Activated CD4-positive, CD25-positive, alpha-beta regulatory T cell treated with anti-CD3 and anti-CD28 coated beads, Interleukin-2, amount 50 U/mL, for 24 hours (primary cell): ENCODE data around the gene L3MBTL3.
"Not testable (repeated sequence)": the region's sequence is repeated elsewhere in the genome, so short reads cannot be mapped to it uniquely, and the experiment has no call there.

Experiments
- ATAC-seq, 2 donors: fragments of 150-1000 bp; cut with Tn5 transposase; one replicate each; pipeline ENCODE4 v1.10.0; 2021; ENCODE audit warnings: mild to moderate bottlenecking in 1 of 2, moderate library complexity in 1 of 2

L3MBTL3 gene

DNA sequence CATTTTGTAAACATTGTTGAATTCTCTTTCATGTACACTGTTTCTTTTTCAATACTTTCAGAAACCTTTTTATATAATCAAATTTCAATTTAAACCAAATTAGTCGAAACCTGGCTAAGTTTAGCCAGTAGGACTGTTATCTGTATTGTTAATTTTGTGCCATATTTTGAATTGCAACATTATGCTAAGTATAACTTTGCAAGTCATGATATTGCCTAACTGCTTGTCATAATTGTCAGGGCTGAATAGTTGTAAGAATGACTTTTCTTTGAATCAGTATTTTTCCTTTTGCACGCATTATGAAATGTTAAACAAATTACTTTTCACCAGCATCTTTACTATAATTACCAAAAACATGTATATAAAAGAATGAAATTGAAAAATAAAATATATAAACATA lies 121.7 kb downstream of the L3MBTL3 start:
- ATAC-seq: no peak

DNA sequence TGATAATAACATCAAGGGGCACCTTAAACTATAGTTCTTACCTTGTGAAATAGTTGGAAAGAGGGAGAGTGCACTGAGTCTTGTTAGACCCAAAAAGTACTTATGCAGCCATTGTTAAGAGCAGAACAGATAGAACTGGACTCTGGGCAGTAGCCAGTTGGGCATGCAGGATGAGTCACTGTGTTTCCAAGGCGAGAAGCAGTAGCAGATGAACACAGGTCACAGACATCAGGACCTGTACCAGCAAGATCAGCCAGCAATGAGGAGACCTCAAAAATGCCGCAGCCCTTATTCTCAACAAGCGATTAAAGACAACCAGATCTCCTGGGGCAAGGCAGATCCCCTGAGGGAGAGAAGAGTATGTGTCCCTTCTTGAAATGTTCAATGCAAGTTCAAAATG lies 125.3 kb downstream of the L3MBTL3 start:
- no peak for ATAC-seq

DNA sequence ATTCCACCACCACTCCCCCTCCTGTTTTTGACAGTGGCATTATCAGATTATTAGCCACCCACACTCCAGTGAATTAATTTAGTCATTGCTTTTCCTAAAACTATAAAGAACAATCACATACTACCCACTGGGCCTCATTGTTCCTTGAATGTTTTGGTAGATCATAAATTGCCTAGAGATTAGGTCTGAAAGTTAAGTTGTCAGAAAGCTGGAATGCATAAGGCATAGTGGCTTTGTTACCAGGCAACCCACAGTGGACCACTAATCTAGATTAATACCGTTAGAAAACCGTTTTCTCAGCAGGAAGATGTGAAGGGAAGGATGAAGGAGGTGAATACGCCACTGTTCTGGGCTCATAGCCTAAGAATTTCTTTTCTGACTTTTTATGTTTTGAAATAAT lies 128.7 kb downstream of the L3MBTL3 start:
- ATAC-seq: no peak

DNA sequence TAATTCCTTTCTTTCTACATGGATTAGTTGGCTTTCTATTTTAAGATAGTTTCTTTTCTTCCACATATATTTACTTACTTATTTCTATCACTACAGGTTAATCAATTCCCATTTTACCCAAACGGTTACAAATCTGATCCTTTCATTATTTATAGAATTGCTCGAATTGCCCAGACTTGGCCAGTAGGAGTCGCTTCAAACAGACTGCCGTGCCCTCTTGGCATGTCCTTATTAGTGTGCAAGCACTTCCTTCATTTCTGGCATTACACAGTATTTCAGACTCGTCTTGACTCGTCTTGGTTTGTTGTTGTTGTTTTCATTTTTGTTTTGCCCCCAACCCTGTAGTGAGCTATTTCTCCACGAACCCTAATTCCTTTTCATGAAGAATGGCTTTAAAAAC lies 129.8 kb downstream of the L3MBTL3 start:
- no peak for ATAC-seq

DNA sequence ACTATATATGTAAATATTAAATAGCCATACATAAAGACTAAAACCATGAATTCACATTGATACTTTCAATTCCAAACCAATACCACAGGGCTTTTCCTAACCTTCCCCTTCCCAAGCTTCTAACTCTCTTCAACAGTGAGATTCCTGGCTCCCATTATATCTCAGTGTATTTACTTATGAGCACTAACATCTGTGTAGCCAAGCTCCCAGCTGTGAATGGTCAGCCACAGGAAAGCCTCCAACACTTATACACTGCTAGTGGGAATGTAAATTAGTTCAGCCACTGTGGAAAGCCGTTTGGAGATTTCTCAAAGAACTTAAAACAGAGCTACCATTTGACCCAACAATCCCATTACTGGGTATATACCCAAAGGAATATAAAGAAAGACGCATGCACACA lies 130.6 kb downstream of the L3MBTL3 start:
- ATAC-seq: not testable (repeated sequence)

DNA sequence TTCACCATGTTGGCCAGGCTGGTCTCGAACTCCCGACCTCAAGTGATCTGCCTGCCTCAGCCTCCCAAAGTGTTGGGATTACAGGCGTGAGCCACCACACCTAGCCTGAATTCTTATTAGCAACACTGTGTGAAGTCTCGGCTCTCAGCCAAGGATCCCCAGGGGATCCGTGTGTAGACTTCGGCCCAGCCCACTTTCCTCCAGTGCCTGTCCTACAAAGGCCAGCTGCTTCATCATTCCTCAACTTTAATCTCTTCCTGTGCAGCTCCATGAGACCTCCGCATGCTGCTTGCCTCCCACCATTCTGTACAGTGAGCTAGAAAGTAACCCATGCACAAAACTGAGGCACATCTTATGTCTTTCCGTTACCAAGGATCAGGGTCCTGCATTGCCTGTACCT lies 132.5 kb downstream of the L3MBTL3 start:
- ATAC-seq: no peak

DNA sequence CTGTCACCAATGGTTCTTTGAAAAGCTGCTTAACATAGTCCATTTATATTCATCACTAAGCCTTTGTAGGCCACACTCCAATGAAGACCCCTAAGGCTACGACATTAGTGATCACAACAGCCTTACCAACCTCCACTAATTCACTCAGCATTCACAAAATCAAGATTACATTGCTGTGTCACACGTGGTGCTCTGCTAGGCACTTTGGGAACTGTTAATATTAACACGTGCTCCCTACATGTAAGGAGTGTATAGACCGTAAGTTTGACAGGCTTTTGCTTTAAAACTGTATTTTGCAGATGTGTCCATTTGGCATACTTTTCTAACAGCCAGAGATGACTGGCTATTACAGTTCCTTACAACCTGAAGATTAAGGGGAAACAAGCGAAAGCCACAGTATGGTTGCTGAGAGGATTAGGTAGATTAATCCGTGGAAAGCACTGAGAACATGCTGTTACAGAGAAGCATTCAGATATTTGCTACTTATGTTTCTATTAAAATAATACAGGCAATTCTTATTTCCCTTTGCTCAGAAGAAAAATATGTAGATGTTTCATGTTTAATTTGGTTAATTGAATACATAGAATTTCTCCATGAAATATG lies 134.6 kb downstream of the L3MBTL3 start:
- ATAC-seq: no peak

DNA sequence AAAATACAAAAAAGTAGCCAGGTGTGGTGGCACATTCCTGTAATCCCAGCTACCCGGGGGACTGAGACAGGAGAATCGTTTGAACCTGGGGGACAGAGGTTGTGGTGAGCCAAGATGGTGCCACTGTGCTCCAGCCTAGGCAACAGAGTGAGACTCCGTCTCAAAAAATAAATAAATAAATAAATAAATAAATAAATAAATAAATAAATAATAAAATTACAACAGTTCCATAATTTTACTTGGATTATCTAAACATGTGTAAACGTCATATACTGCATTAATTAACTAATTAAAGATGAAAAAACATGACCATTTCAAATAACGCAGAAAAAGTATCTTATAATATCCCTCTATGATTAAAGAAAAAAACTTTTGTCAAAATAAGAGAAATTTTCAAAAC lies 138.5 kb downstream of the L3MBTL3 start:
- ATAC-seq: no peak

DNA sequence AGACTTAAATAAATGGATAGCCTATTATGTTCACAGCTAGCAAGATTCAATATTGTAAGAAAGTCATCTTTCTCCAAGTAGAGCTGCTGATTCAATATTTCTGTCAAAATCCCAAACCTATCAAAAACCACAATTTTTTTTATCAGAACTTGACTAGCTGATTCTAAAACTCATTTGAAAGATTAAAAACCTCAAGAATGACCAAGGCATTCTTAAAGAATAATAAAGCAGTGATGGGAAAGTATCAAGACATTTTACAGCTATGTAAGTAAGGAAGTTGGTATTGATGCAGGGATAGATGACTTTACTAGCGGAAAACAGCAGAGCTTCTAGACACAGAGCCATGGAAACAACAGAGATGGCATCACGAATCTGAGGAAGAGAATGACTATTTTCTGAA lies 139.7 kb downstream of the L3MBTL3 start:
- ATAC-seq: no peak

DNA sequence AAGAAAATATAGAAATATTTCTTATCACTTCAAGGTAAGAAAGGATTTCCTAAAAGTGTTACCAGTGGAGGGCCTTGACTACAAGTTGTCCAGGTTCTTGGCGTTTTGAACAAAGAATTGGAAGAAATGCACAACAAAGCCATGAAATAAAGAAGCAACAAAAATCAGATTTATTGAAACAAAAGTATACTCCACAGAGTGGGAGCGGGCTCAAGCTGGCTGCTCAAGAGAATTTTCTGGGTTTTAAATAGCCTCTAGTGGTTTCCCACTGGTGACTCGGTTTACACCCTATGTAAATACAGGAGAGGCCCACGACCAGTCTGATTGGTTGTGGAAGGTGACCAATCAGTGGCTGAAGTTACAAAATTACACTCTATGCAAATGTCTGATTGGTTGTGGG lies 140.2 kb downstream of the L3MBTL3 start:
- ATAC-seq: no peak

DNA sequence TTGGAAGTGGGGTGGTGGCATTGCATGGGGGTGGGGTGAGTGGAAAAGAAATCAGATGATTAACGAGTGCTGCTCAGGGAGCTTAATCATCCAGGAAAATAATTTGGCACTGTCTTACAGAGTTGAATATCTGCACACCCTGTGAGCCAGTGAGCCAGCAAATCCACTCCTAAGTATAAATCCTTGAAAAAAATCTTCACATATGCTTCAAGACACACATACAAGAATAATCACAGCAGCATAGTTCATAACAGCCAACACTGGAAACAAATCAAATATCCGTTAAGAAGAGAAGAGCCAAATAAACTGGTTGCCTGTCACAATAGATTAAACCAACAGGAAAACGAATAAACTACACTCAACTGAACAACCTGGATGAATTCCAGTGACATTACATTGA lies 141.6 kb downstream of the L3MBTL3 start:
- ATAC-seq: no peak

DNA sequence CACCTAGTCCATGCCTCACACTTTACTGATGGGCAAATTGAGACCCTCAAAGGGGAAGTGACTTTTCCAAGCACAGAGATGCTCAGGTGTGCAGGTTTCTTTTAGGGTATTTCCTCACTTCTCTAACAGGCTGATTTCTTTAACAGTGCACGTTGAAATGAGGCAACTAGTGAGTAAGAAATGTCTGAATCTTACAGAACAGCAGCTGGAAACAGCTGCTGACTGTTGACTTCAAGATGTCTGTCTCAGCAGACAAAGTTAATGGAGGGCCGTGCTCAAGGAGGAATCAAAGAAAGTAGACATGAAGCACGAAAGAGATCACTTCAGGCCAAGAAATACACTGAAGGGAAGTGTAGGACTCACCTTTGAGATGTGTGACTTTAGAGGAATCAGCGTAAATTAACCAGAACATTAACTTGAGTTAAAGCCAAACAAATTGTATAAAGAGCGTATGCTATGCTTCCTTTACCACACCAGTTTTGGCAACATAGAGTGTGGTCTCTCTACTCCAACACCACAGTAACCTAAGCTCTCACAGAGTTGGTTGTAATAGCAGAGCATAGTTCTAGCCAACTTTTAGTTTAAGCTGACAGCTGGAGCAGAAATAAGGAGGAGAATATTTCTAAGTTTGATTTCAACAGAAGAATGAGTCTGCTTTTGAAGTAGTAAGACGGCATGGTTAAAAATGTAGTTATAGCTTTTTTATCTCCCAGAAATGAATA lies 143.5 kb downstream of the L3MBTL3 start:
- ATAC-seq: no peak

DNA sequence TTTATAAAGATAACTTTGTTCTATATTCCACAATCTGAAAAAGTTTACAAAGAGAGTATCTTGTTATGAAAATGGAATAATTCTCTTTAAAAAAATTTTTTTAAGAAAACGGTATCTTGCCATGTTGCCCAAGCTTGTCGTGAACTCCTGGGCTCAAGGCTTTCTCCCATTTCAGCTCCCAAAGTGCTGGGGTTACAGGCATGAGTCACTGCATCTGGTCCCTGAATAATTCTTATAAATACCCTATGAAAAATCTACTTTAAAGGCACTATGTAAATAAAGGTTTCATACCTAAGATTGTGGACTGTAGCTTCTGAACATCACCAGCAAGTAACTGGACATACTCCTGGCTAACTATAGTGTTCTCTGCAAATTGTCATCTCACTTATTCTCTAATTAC lies 144.0 kb downstream of the L3MBTL3 start:
- no peak for ATAC-seq

DNA sequence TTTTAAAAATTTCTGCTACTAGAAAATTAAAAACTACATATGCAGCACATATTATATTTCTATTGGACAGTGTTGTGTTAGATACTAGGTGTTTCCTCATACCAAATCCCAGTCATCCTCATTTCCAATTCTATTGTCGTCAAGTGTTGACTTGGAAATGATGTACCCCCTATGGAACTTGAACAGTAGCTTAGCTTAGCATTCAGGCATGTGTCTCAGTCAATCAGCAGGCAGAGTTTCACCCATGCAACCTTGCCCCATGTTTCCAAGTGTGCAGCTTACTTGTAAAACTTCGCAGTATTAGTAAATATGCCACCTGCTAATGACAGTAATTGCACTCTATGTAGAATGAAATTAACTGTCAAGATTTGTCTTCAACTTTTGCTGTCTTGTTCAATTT lies 144.9 kb downstream of the L3MBTL3 start:
- no peak for ATAC-seq

DNA sequence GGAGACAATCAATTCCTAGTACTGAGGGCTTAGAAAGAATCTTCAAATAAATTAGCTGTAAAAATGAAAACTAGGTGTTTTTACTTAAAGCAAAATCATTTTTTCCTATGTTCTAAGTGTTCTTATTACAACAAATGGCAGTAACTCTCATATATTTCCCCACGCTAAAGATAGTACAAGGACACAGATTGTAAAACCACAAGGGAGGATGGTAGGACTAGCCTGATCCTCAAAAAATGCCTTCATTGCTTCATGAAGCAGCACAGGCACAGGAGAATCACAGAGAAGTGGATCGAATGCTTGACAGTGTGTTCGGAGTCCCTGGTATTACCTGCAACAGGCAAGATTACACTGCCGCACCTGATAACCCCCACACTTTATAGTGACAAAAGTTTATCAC lies 145.9 kb downstream of the L3MBTL3 start:
- ATAC-seq: no peak

DNA sequence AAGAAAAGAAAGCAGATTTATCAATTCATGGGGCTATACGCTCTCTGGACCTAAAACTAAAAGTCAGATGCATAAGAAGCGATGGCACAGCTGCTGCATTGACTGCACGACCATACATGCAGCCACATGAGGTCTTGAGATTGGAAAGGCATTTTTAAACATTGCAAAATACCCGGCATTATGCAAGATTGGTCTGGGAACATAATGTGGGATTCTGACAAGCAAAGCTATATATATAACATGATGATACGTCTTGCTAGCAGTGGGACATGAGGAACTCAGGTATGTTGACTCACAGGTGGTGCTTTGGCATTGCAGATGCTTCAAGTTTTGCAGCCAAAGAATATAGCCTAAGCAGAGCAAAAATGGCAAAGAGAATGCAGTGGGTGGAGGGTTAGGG lies 149.3 kb downstream of the L3MBTL3 start:
- no peak for ATAC-seq

DNA sequence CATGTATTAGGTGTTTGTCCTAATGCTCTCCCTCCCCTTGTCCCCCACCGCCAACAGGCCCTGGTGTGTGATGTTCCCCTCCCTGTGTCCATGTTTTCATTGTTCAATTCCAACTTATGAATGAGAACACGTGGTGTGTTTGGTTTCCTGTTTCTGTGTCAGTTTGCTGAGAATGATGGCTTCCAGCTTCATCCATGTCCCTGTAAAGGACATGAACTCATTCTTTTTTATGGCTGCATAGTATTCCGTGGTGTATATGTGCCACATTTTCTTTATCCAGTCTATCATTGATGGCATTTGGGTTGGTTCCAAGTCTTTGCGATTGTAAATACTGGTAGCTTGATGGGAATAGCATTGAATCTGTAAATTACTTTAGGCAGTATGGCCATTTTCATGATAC lies 151.8 kb downstream of the L3MBTL3 start:
- ATAC-seq: not testable (repeated sequence)

DNA sequence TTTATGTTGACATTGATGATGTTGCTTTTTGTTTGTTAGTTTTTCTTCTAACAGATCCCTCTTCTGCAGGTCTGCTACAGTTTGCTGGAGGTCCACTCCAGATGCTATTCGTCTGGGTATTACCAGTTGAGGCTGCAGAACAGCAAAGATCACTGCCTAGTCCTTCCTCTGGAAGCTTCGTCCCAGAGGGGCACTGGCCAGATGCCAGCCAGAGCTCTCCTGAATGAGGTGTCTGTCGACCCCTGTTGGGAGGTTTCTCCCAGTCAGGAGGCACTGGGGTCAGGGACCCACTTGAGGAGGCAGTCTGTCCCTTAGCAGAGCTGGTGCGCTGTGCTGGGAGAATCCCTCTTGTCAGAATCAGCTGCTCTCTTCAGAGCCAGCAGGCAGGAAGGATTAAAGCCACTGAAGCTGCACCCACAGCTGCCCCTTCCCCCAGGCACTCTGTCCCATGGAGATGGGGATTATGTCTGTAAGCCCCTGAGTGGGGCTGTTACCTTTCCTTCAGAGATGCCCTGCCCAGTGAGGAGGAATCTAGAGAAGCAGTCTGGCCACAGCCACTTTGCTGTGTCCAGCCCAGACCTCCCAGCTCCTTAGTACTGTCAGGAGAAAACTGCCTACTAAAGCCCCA lies 155.1 kb downstream of the L3MBTL3 start:
- not testable (repeated sequence) for ATAC-seq

DNA sequence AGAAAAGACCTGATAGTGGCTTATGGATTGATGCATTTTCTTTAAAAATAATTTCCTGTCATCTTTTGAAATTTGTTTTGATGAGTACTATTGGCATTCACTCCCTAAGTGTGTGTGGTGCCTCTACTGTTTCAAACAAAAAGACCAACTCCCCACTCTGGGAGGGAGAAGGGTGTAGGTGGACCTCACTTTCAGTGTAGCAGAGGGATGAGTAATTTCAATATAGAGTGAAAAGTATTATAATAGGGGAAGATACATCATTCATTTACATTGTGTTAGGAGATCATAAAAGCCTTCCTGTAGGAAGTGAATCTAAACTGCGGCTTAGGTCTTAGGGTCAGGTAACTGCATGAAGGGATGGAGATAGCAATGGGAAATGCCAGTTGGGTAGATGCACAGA lies 158.0 kb downstream of the L3MBTL3 start:
- no peak for ATAC-seq

DNA sequence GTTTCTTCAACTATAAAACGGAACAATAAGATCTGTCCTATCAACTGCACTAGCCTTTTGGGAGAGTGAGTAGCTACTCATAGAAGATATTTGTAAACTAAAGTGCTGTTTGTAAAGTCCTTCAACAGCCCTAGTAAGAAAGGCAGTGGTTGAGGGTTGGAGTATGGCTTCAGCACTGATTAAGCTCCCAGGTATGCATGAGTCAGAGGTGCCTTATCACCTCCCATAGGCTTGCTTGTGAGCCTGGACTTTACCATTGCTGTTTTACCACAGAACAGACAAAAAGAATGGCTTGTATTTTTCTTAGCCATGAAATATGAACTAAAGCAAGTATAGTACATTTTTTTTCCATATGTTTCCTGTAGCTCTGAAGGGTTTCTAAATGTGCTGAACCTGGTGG lies 160.3 kb downstream of the L3MBTL3 start:
- ATAC-seq: no peak

DNA sequence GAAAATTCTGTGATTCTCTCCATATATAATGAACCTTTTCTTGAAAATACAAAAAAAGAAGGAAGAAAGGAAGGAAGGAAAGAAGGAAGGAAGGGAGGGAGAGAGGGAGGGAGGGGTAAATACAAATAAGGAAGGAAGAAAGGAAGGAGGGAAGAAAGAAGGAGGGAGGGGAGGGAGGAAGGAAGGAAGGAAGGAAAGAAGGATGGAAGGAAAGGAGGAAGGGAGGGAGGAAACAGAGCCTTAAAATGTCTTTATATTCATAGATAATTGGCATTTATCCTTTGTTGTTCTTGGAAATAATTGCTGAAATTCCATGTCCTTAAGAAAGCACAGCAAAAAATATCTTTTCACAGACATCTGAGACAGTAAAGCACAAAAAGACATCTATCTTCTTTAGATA lies 164.1 kb downstream of the L3MBTL3 start:
- no peak for ATAC-seq

DNA sequence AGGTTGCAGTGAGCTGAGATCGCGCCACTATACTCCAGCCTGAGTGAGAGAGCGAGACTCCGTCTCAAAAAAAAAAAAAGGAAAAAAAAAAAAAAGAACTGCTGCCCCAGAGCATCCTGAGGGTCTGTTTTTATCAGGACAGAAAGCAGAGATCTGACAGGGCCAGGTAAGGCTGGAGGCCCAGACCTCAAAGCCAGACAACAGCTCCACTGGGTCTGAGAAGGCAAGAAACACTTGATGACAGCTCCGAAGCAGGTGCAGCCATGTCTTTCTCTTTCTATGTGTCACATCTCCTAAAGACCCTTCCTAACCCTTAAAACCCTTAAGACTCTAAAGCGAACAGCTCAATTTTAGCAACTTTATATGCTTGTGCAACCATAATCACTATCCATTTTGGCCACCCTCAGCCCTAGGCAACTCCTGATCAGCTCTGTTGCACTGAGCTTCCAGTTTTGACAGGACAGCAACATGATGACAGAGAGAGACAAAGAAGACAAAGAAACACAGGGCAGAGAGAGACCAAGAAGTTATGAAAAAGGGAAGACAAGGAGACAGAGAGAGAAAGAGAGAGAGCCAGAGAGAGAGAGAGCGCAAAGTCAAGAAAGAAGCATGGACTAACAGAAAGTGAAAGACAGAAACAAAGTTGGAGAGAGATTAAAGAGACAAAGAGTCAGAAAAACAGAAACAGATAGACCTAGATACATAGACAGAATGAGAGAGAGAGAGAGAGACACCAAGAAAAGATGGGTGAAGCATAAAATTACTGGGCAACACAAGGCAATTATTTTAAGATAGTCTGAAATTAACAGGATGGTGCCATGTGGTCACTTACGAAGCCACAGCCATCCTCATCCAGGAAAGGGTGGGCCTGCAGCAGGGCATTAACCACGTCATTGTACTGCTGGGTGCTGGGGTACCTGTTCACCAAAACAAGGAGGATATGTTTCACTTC lies 165.2 kb downstream of the L3MBTL3 start:
- ATAC-seq: peak; percentile 39 to 55

DNA sequence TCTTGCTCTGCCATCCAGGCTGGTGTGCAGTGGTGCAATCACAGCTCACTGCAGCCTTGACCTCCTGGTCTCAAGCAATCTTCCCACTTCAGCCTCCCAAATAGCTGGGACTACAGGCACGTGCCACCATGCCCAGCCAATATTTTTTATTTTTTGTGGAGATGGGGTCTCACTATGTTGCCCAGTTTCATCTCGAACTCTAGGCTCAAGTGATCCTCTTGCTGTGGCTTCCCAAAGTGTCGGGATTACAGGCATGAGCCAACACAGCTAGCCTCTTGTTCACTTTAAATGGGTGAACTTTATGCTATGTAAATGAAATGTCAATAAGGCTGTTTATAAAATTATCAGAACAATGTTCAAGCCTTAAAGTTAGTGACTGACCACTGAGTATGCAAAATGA lies 167.3 kb downstream of the L3MBTL3 start:
- ATAC-seq: no peak
